Adrenal gland (tissue), 5 donors: ENCODE data around the gene FHIT.

Experiments used
- POLR2A ChIP-seq, 2 donors: fragments of 450-650 bp; IDR thresholded peaks; one replicate each; pipeline ENCODE4 v1.6.1; 2017; ENCODE audit warnings: antibody characterized with exemption in 2 of 2, mild to moderate bottlenecking in 2 of 2, moderate library complexity in 1 of 2
- TF ChIP-seq, protein P1 (sequence below), 6 experiments: fragments of 450-650 bp in 4 of 6; fragments of 200-600 bp in 2 of 6; sonication (generic) in 1 of 6; IDR thresholded peaks; 1 replicate in 5 of 6; 2 replicates in 1 of 6; pipeline versions ENCODE4 v1.5.1 to v1.8.0; 2016 to 2021; ENCODE audit warnings: antibody characterized with exemption in 6 of 6, mild to moderate bottlenecking in 2 of 6, moderate library complexity in 1 of 6
- donor health status: DM: no; HTN: no; CAD: no.

DNA sequence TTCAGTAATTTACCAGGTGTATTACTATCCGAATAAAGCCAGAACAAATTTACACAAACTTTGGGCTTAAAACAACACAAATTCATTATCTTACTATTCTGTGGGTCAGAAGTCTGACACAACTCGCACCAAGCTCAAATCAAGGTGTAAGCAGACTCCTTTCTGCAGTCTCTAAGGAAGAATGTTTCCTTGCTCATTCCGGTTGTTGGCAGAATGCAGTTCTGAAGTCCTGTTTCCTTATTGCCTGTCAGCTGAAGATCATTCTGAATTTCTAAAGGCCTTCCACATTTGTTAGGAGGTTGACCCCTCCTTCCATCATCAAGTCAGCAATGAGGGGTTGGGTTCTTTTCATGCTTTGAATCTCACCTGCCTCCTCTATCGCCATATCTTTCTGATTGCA, 183.2 kb downstream of the FHIT start:
- TF ChIP-seq POLR2A (IDR thresholded peaks at IDR 0.05) = no peak
- TF ChIP-seq, protein P1, sequence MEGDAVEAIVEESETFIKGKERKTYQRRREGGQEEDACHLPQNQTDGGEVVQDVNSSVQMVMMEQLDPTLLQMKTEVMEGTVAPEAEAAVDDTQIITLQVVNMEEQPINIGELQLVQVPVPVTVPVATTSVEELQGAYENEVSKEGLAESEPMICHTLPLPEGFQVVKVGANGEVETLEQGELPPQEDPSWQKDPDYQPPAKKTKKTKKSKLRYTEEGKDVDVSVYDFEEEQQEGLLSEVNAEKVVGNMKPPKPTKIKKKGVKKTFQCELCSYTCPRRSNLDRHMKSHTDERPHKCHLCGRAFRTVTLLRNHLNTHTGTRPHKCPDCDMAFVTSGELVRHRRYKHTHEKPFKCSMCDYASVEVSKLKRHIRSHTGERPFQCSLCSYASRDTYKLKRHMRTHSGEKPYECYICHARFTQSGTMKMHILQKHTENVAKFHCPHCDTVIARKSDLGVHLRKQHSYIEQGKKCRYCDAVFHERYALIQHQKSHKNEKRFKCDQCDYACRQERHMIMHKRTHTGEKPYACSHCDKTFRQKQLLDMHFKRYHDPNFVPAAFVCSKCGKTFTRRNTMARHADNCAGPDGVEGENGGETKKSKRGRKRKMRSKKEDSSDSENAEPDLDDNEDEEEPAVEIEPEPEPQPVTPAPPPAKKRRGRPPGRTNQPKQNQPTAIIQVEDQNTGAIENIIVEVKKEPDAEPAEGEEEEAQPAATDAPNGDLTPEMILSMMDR (IDR thresholded peaks at IDR 0.05) = no peak
